MCF 10A (cell line): ENCODE data around the gene STXBP5. TPM values are rescaled to one million over a fixed set of nuclear protein-coding genes. Genes with fewer than 3 reads are reported as not detected.

Experiments used
- BruUV-seq: library from RNA; stranded (reverse); fragments of 400-500 nt; replicated peaks from 2 replicates; lab custom pipeline; 2021; lab: Mats Ljungman, UMichigan
- CTCF ChIA-PET: fragments of 300-600 bp; sonication (Branson Sonifier 250); formaldehyde crosslinking; extraction: SDS; loops from one replicate; lab custom pipeline; 2021; ENCODE audit warnings: antibody characterized with exemption, inconsistent platforms; lab: Yijun Ruan, JAX
- POLR2A ChIA-PET: fragments of 300-600, 350-650 bp; sonication (Branson Sonifier 250); formaldehyde crosslinking; extraction: SDS; loops from one replicate; lab custom pipeline; 2020; ENCODE audit warnings: antibody characterized with exemption, inconsistent platforms; lab: Yijun Ruan, JAX
- DNase-seq: peaks from one replicate; pipeline ENCODE4 v3.0.0-alpha.2; 2018; ENCODE audit not compliant: unreplicated experiment
- H3K27ac Mint-ChIP-seq: one replicate; pipeline ENCODE4 v1.8.0; 2022; ENCODE audit warnings: mild to moderate bottlenecking, low read depth, mixed read lengths; ENCODE audit not compliant: unreplicated experiment
- H3K27me3 Mint-ChIP-seq: one replicate; pipeline ENCODE4 v1.8.0; 2022; ENCODE audit warnings: mixed read lengths; ENCODE audit not compliant: insufficient read depth, unreplicated experiment
- H3K36me3 Mint-ChIP-seq: one replicate; pipeline ENCODE4 v1.8.0; 2022; ENCODE audit warnings: mild to moderate bottlenecking, moderate library complexity, mixed read lengths; ENCODE audit not compliant: insufficient read depth, unreplicated experiment
- H3K4me1 Mint-ChIP-seq: one replicate; pipeline ENCODE4 v1.8.0; 2022; ENCODE audit warnings: mixed read lengths; ENCODE audit not compliant: insufficient read depth, unreplicated experiment
- H3K4me3 Mint-ChIP-seq: one replicate; pipeline ENCODE4 v1.8.0; 2022; ENCODE audit warnings: mild to moderate bottlenecking, moderate library complexity, mixed read lengths; ENCODE audit not compliant: unreplicated experiment
- H3K9me3 Mint-ChIP-seq: one replicate; pipeline ENCODE4 v1.8.0; 2022; ENCODE audit warnings: mixed read lengths; ENCODE audit not compliant: unreplicated experiment
- intact Hi-C: fragments of 100-400 bp; cut with micrococcal nuclease; formaldehyde crosslinking; loops from 2 replicates; pipeline ENCODE4 v1.14.1; 2022
- total RNA-seq: library from RNA; stranded (reverse); gene quantifications from 2 replicates; pipeline ENCODE4 v1.2.3, GENCODE V29; 2022
- TF ChIP-seq, protein P1 (sequence below): fragments of 200-600 bp; IDR thresholded peaks from one replicate; pipeline ENCODE4 v1.8.0; 2022; ENCODE audit warnings: antibody characterized with exemption, mild to moderate bottlenecking; ENCODE audit not compliant: unreplicated experiment

STXBP5 gene
- total RNA-seq, 1 experiment from 2014 or later: 38.5 TPM

DNA sequence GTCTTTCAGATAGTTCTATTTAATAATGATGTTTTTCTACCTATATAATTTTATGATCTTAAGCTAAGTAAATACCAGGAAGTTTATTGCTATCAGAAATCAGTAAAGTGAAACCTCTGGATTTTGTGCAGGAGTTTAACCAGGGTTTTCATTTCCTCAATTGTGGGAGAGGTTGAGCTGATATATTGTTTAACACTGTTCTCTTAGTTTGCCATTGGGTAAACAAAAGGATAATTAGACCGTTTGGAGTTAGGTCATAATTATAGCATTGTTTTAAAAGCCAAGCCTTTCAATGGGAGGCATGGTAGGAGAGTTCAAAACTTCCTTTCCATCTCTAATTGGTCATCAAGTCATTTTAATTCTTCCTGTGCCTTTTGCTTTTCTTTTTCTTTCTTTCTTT lies 58.7 kb downstream of the STXBP5 start:
- intact Hi-C loops: no loop called here
- no peak overlapping the region for H3K4me3 Mint-ChIP-seq
- peaks cover 34% of the 10 kb centered on the region for H3K36me3 Mint-ChIP-seq
- TF ChIP-seq, protein P1, sequence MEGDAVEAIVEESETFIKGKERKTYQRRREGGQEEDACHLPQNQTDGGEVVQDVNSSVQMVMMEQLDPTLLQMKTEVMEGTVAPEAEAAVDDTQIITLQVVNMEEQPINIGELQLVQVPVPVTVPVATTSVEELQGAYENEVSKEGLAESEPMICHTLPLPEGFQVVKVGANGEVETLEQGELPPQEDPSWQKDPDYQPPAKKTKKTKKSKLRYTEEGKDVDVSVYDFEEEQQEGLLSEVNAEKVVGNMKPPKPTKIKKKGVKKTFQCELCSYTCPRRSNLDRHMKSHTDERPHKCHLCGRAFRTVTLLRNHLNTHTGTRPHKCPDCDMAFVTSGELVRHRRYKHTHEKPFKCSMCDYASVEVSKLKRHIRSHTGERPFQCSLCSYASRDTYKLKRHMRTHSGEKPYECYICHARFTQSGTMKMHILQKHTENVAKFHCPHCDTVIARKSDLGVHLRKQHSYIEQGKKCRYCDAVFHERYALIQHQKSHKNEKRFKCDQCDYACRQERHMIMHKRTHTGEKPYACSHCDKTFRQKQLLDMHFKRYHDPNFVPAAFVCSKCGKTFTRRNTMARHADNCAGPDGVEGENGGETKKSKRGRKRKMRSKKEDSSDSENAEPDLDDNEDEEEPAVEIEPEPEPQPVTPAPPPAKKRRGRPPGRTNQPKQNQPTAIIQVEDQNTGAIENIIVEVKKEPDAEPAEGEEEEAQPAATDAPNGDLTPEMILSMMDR: no peak
- H3K4me1 Mint-ChIP-seq: peaks cover 5% of the 10 kb centered on the region
- DNase-seq: no peak
- H3K27ac Mint-ChIP-seq: no peak overlapping the region
- no TSS peak for BruUV-seq
- H3K9me3 Mint-ChIP-seq: no peaks in the 10 kb centered on the region
- ChIA-PET POLR2A (interaction anchor here (0.7 kb wide), 1 partner anchor 8 kb away, joined by 3 read pairs; no protein-coding TSS in a partner anchor), CTCF (interaction anchor here (0.6 to 0.7 kb wide), 2 partner anchors 509 to 653 kb away, joined by 3 read pairs; no protein-coding TSS in a partner anchor)
- H3K27me3 Mint-ChIP-seq: no peaks in the 10 kb centered on the region

DNA sequence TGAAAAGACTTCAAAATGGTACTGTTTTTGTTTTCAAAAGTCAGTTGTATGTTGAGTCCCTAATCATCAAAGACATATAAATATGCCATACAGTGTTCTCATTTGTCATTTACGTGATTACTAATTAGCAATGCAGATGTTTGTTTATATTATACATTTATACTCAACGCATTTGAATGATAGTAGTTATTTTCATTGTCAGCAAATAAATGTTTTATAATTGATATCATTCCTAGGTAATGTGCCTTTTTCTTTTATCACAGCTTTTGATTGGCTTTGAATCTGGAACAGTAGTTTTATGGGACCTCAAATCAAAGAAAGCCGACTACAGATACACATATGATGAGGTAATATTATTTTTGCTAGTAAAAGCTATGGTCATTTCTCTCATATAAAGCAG lies 62.6 kb downstream of the STXBP5 start:
- no peak for DNase-seq
- no TSS peak for BruUV-seq
- no peaks in the 10 kb centered on the region for H3K4me1 Mint-ChIP-seq
- no peak overlapping the region for H3K4me3 Mint-ChIP-seq
- ChIA-PET CTCF (no interaction called here), POLR2A (no interaction called here)
- H3K36me3 Mint-ChIP-seq: peaks cover 63% of the 10 kb centered on the region
- intact Hi-C loops: no loop called here
- no peaks in the 10 kb centered on the region for H3K9me3 Mint-ChIP-seq
- H3K27ac Mint-ChIP-seq: no peak overlapping the region
- no peaks in the 10 kb centered on the region for H3K27me3 Mint-ChIP-seq
- TF ChIP-seq, protein P1: no peak

DNA sequence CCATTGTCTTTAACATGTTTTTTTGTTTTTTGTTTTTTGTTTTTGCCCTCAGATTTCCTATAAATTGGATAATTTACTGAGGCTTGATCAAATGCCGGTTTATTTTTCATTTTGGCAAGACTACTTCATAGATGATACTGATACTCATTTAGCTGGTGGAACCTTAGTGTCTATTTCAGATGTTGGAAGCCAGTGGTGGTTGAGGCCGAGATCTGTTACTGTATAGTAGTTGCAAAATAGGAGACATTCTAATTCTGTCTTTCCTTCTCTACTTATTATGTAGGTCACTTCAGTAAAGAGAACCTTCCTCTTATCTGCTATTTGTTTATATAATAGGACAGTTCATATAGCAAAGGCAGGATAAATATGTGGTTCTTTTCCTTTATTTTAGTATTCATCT lies 63.4 kb downstream of the STXBP5 start:
- no peaks in the 10 kb centered on the region for H3K4me1 Mint-ChIP-seq
- peak overlapping the region; percentile 6 for H3K27ac Mint-ChIP-seq
- no peaks in the 10 kb centered on the region for H3K9me3 Mint-ChIP-seq
- no peak overlapping the region for H3K4me3 Mint-ChIP-seq
- intact Hi-C loops: no loop called here
- BruUV-seq: no TSS peak
- no peaks in the 10 kb centered on the region for H3K27me3 Mint-ChIP-seq
- ChIA-PET POLR2A (interaction anchor here (2.0 kb wide), 1 partner anchor 10 kb away, joined by 5 read pairs; no protein-coding TSS in a partner anchor), CTCF (interaction anchor here (1.0 kb wide), 1 partner anchor 16 kb away, joined by 5 read pairs; no protein-coding TSS in a partner anchor)
- no peak for DNase-seq
- peaks cover 72% of the 10 kb centered on the region for H3K36me3 Mint-ChIP-seq
- TF ChIP-seq, protein P1: no peak

DNA sequence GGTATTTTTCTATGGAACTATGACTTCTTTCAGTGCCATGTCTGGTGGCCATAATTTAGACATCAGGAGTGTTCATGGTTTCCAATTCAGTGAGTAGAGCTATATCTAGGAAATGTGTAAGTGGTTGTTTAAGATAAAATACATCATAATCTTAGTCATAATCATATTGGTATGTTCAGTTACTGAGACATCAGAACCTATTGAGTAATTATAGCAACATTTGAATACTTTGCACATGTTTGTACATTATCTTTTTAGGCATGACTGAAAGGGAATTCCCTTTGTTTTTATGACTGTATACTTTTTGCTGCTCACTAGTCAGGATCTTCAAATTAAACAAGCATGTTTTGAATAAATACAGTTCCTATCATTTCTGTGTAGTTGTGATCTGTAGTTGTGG lies 64.0 kb downstream of the STXBP5 start:
- no peak for DNase-seq
- H3K4me1 Mint-ChIP-seq: no peaks in the 10 kb centered on the region
- ChIA-PET CTCF (interaction anchor here (1.0 kb wide), 1 partner anchor 15 kb away, joined by 5 read pairs; no protein-coding TSS in a partner anchor), POLR2A (interaction anchor here (2.0 kb wide), 1 partner anchor 10 kb away, joined by 5 read pairs; no protein-coding TSS in a partner anchor)
- H3K27me3 Mint-ChIP-seq: no peaks in the 10 kb centered on the region
- no peaks in the 10 kb centered on the region for H3K9me3 Mint-ChIP-seq
- TF ChIP-seq, protein P1: no peak
- intact Hi-C loops: no loop called here
- no TSS peak for BruUV-seq
- H3K4me3 Mint-ChIP-seq: no peak overlapping the region
- H3K36me3 Mint-ChIP-seq: peaks cover 78% of the 10 kb centered on the region
- peak overlapping the region; percentile 6 for H3K27ac Mint-ChIP-seq
